Ishikawa (cell line): ENCODE data around the gene DDX21.

Experiments
- CEBPB ChIP-seq: IDR thresholded peaks from 2 replicates; pipeline ENCODE4 v1.6.1; 2012
- CREB1 ChIP-seq: IDR thresholded peaks from 2 replicates; pipeline ENCODE4 v1.6.1; 2012; ENCODE audit warnings: low read depth
- EGR1 ChIP-seq: IDR thresholded peaks from 2 replicates; pipeline ENCODE4 v1.6.1; 2012
- EP300 ChIP-seq: IDR thresholded peaks from 2 replicates; pipeline ENCODE4 v1.6.1; 2012; ENCODE audit warnings: borderline replicate concordance
- FOXM1 ChIP-seq: IDR thresholded peaks from 2 replicates; pipeline ENCODE4 v1.6.1; 2012; ENCODE audit warnings: low read depth, borderline replicate concordance
- MAX ChIP-seq: IDR thresholded peaks from 2 replicates; pipeline ENCODE4 v1.6.1; 2012
- NFIC ChIP-seq: IDR thresholded peaks from 2 replicates; pipeline ENCODE4 v1.6.1; 2012
- RAD21 ChIP-seq: IDR thresholded peaks from 2 replicates; pipeline ENCODE4 v1.6.1; 2012; ENCODE audit warnings: low read depth
- REST ChIP-seq: IDR thresholded peaks from 2 replicates; pipeline ENCODE4 v1.6.1; 2012; ENCODE audit warnings: low read depth, mild to moderate bottlenecking
- TAF1 ChIP-seq: IDR thresholded peaks from 2 replicates; pipeline ENCODE4 v1.6.1; 2012; ENCODE audit warnings: low read depth, mild to moderate bottlenecking
- TCF12 ChIP-seq: IDR thresholded peaks from 2 replicates; pipeline ENCODE4 v1.6.1; 2012; ENCODE audit warnings: low read depth
- TEAD4 ChIP-seq: IDR thresholded peaks from 2 replicates; pipeline ENCODE4 v1.6.1; 2012
- USF1 ChIP-seq: IDR thresholded peaks from 2 replicates; pipeline ENCODE4 v1.6.1; 2012
- YY1 ChIP-seq: IDR thresholded peaks from 2 replicates; pipeline ENCODE4 v1.6.1; 2012; ENCODE audit warnings: low read depth
- ZBTB7A ChIP-seq: IDR thresholded peaks from 2 replicates; pipeline ENCODE4 v1.6.1; 2012; ENCODE audit warnings: low read depth

The DDX21 gene

GRCh38 chr10:69018613-69019012, 62.6 kb downstream of the DDX21 start:
- no peak for TF ChIP-seq ZBTB7A
- no peak for TF ChIP-seq FOXM1
- no peak for TF ChIP-seq CREB1
- TF ChIP-seq TCF12, result no peak
- no peak for TF ChIP-seq NFIC
- TF ChIP-seq REST, result no peak
- TF ChIP-seq TAF1, result no peak
- TF ChIP-seq TEAD4, result no peak
- no peak for TF ChIP-seq YY1
- TF ChIP-seq USF1, result no peak
- TF ChIP-seq RAD21, result no peak
- no peak for TF ChIP-seq MAX

- TF ChIP-seq EGR1, result no peak
- TF ChIP-seq ZBTB7A, result no peak
- no peak for TF ChIP-seq TAF1
- no peak for TF ChIP-seq FOXM1
- TF ChIP-seq TEAD4, result no peak
- TF ChIP-seq RAD21, result no peak
- no peak for TF ChIP-seq CREB1
- TF ChIP-seq REST, result no peak
- TF ChIP-seq CEBPB, result no peak
- TF ChIP-seq TCF12, result no peak
- no peak for TF ChIP-seq EP300
- no peak for TF ChIP-seq MAX
- TF ChIP-seq NFIC, result no peak
- TF ChIP-seq USF1, result no peak
- TF ChIP-seq YY1, result no peak
Observed at GRCh38 chr10:69022611-69023010, 66.6 kb downstream of the DDX21 start.

- TF ChIP-seq TAF1 (no peak), TEAD4 (no peak), FOXM1 (no peak), RAD21 (no peak)
Observed at GRCh38 chr10:69025370-69025896, 69.5 kb downstream of the DDX21 start.

- no peak for TF ChIP-seq CREB1
- no peak for TF ChIP-seq USF1
- TF ChIP-seq REST, result no peak
- TF ChIP-seq TAF1, result no peak
- TF ChIP-seq MAX, result no peak
- no peak for TF ChIP-seq NFIC
- no peak for TF ChIP-seq TEAD4
- TF ChIP-seq TCF12, result no peak
- no peak for TF ChIP-seq FOXM1
- TF ChIP-seq EP300, result no peak
- no peak for TF ChIP-seq ZBTB7A
- TF ChIP-seq EGR1, result no peak
- no peak for TF ChIP-seq YY1
- no peak for TF ChIP-seq CEBPB
- TF ChIP-seq RAD21, result no peak
Observed at GRCh38 chr10:69033256-69033655, 77.3 kb downstream of the DDX21 start.
